Left ventricle myocardium inferior (tissue), 1 donor: ENCODE data around the gene CLDN15. TPM values are rescaled to one million over a fixed set of nuclear protein-coding genes. Genes with fewer than 3 reads are reported as not detected.

Experiments
- DNase-seq: peaks from one replicate; pipeline ENCODE4 v3.0.0-alpha.2; 2020
- H3K27ac ChIP-seq: fragments of 200-600 bp; replicated peaks from 2 replicates; pipeline ENCODE4 v1.8.0; 2021
- H3K27me3 ChIP-seq: fragments of 200-600 bp; 2 replicates; pipeline ENCODE4 v1.8.0; 2021; ENCODE audit warnings: low read depth
- H3K36me3 ChIP-seq: fragments of 200-600 bp; 2 replicates; pipeline ENCODE4 v1.8.0; 2021
- H3K4me1 ChIP-seq: fragments of 200-600 bp; 2 replicates; pipeline ENCODE4 v1.8.0; 2021
- H3K4me3 ChIP-seq: fragments of 200-600 bp; 2 replicates; pipeline ENCODE4 v1.8.0; 2021; ENCODE audit warnings: mild to moderate bottlenecking, moderate library complexity
- H3K9me3 ChIP-seq: fragments of 200-600 bp; replicated peaks from 2 replicates; pipeline ENCODE4 v1.8.0; 2021
- CTCF ChIP-seq: fragments of 200-600 bp; IDR thresholded peaks from 2 replicates; pipeline ENCODE4 v1.8.0; 2021; ENCODE audit warnings: antibody characterized with exemption, mild to moderate bottlenecking, borderline replicate concordance
- intact Hi-C: fragments of 100-400 bp; cut with micrococcal nuclease; formaldehyde crosslinking; loops from one replicate; pipeline ENCODE4 v1.11.0; 2022
- total RNA-seq: library from RNA; stranded (reverse); fragmentation: NEBNext Ultra II Directional; extraction: Animal tissue kit (Norgen Biotek cat#: 25700); gene quantifications from one replicate; pipeline ENCODE4 v1.2.1, GENCODE V29; 2021
- donor health status: DM: no; HTN: yes; CAD: no; lungs with severe emphysema.

The CLDN15 gene
- total RNA-seq, 1 donor from 2014 or later = 2.2 TPM

- no peak for TF ChIP-seq CTCF
- H3K27me3 ChIP-seq = peaks cover 76% of the 10 kb centered on the region
- H3K4me1 ChIP-seq = no peaks in the 10 kb centered on the region
- H3K4me3 ChIP-seq = no peak overlapping the region
- no peaks in the 10 kb centered on the region for H3K36me3 ChIP-seq
- DNase-seq = no peak
- intact Hi-C loops = no loop called here
- no peaks in the 10 kb centered on the region for H3K9me3 ChIP-seq
- H3K27ac ChIP-seq = no peak overlapping the region
Measured at GRCh38 chr7:101195884-101196283, 41.7 kb downstream of the CLDN15 start.

- Histone ChIP-seq H3K27ac (no peak overlapping the region), H3K9me3 (no peaks in the 10 kb centered on the region), H3K36me3 (no peaks in the 10 kb centered on the region), H3K4me3 (no peak overlapping the region), H3K27me3 (peaks cover 58% of the 10 kb centered on the region), H3K4me1 (no peaks in the 10 kb centered on the region)
- no peak for TF ChIP-seq CTCF
- no peak for DNase-seq
- intact Hi-C loops = no loop called here
Measured at GRCh38 chr7:101189109-101189508, 48.5 kb downstream of the CLDN15 start.

GRCh38 chr7:101186844-101187428 lies 50.7 kb downstream of the CLDN15 start:
- no peak overlapping the region for H3K27ac ChIP-seq
- H3K27me3 ChIP-seq = peaks cover 69% of the 10 kb centered on the region
- intact Hi-C loops = no loop called here
- no peaks in the 10 kb centered on the region for H3K9me3 ChIP-seq
- DNase-seq = no peak
- TF ChIP-seq CTCF = no peak
- H3K4me3 ChIP-seq = no peak overlapping the region
- H3K36me3 ChIP-seq = no peaks in the 10 kb centered on the region
- H3K4me1 ChIP-seq = no peaks in the 10 kb centered on the region

GRCh38 chr7:101186194-101186593 lies 51.4 kb downstream of the CLDN15 start:
- Histone ChIP-seq H3K4me1 (no peaks in the 10 kb centered on the region), H3K4me3 (no peak overlapping the region), H3K9me3 (no peaks in the 10 kb centered on the region), H3K27me3 (peaks cover 76% of the 10 kb centered on the region), H3K27ac (no peak overlapping the region), H3K36me3 (no peaks in the 10 kb centered on the region)
- no peak for DNase-seq
- intact Hi-C loops = no loop called here
- TF ChIP-seq CTCF = no peak

- H3K27me3 ChIP-seq = peaks cover 84% of the 10 kb centered on the region
- no peaks in the 10 kb centered on the region for H3K36me3 ChIP-seq
- no peak for DNase-seq
- peaks cover under 1% of the 10 kb centered on the region for H3K4me1 ChIP-seq
- no peak overlapping the region for H3K4me3 ChIP-seq
- no peak overlapping the region for H3K27ac ChIP-seq
- no peaks in the 10 kb centered on the region for H3K9me3 ChIP-seq
- intact Hi-C loops = no loop called here
- TF ChIP-seq CTCF = no peak
Measured at GRCh38 chr7:101185258-101185839, 52.3 kb downstream of the CLDN15 start.

Other genes with a start within 250 kb of the CLDN15 start
- gene MUC17, start 217.7 kb downstream of the CLDN15 start, total RNA-seq = not detected
- gene TRIM56, start 152.3 kb downstream of the CLDN15 start, total RNA-seq = 17.0 TPM
- gene SERPINE1, start 110.7 kb downstream of the CLDN15 start, total RNA-seq = 4.3 TPM
- 10.7 TPM for gene AP1S1, start 83.3 kb downstream of the CLDN15 start, total RNA-seq
- not detected for gene VGF, start 72.2 kb downstream of the CLDN15 start, total RNA-seq
- gene NAT16, start 57.5 kb downstream of the CLDN15 start, total RNA-seq = not detected
- not detected for gene MOGAT3, start 36.8 kb downstream of the CLDN15 start, total RNA-seq
- gene PLOD3, start 20.2 kb downstream of the CLDN15 start, total RNA-seq = 38.7 TPM
- gene ZNHIT1, start 19.6 kb downstream of the CLDN15 start, total RNA-seq = 56.9 TPM
- gene FIS1, start 7.3 kb upstream of the CLDN15 start, total RNA-seq = 322 TPM
- gene IFT22, start 84.0 kb upstream of the CLDN15 start, total RNA-seq = 32.0 TPM
- not detected for gene COL26A1, start 125.1 kb upstream of the CLDN15 start, total RNA-seq